DMS114 treated with DMSO at 0.1 percent for 48 hours (cell line): ENCODE results near the gene ARFGAP1.
A peak's percentile ranks its signal among the peaks of the same experiment; 100 is the strongest.

ENCODE experiments used
- DNase-seq: peaks from one replicate; lab custom pipeline; 2025; ENCODE audit not compliant: unreplicated experiment; lab: John Stamatoyannopoulos, UW

Gene ARFGAP1

GRCh38 chr20:63306673-63307537, 34.3 kb downstream of the ARFGAP1 start:
- no peak for DNase-seq

GRCh38 chr20:63307538-63308217, 35.1 kb downstream of the ARFGAP1 start:
- no peak for DNase-seq

- DNase-seq: no peak
Measured at GRCh38 chr20:63308218-63308911, 35.8 kb downstream of the ARFGAP1 start.

GRCh38 chr20:63309261-63310071, 36.9 kb downstream of the ARFGAP1 start:
- peak; percentile 11 for DNase-seq

GRCh38 chr20:63310265-63310991, 37.8 kb downstream of the ARFGAP1 start:
- DNase-seq: no peak

GRCh38 chr20:63311186-63311832, 38.7 kb downstream of the ARFGAP1 start:
- DNase-seq: no peak

GRCh38 chr20:63311833-63312243, 39.2 kb downstream of the ARFGAP1 start:
- no peak for DNase-seq

GRCh38 chr20:63312273-63312672, 39.7 kb downstream of the ARFGAP1 start:
- no peak for DNase-seq

- no peak for DNase-seq
Measured at GRCh38 chr20:63312690-63313348, 40.2 kb downstream of the ARFGAP1 start.

GRCh38 chr20:63313349-63314014, 40.9 kb downstream of the ARFGAP1 start:
- DNase-seq: no peak

- no peak for DNase-seq
Measured at GRCh38 chr20:63314015-63314471, 41.4 kb downstream of the ARFGAP1 start.

- no peak for DNase-seq
Measured at GRCh38 chr20:63314566-63315239, 42.1 kb downstream of the ARFGAP1 start.

GRCh38 chr20:63315240-63315689, 42.7 kb downstream of the ARFGAP1 start:
- no peak for DNase-seq

GRCh38 chr20:63315731-63316491, 43.3 kb downstream of the ARFGAP1 start:
- DNase-seq: no peak

GRCh38 chr20:63316502-63316921, 43.9 kb downstream of the ARFGAP1 start:
- DNase-seq: no peak

GRCh38 chr20:63317061-63317460, 44.4 kb downstream of the ARFGAP1 start:
- DNase-seq: no peak
